ENCODE results near the gene SPTBN5.

Gene SPTBN5

DNA sequence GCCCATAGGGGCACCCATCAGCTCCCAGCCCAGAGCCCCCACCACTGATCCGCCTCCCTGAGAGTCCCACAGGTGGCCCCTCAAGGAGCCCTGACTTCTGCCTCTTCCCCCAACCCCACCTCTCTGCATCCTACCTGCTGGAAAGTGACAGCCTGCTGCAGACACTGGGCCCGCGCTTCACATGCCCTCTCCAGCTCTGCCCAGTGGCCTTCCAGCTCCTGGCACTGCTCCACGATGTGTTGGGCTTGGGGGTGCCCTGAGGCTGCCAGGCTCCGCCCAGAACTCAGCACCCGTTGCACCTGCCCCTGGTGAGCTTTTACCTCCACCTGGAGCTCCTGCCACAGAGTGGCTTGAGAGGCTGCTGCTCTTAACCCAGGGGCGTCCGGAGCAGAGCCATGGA, 20.1 kb downstream of the SPTBN5 start:
- H3K4me3 ChIP-seq (ENCODE audit: low read length): no peak overlapping the region
- no peak for DNase-seq (ENCODE audit: low read depth, low spot score)

- DNase-seq (ENCODE audit: low read depth, low spot score): no peak
- no peak overlapping the region for H3K4me3 ChIP-seq (ENCODE audit: low read length)
Observed at GRCh38 chr15:41872166-41872747, 21.6 kb downstream of the SPTBN5 start.

DNA sequence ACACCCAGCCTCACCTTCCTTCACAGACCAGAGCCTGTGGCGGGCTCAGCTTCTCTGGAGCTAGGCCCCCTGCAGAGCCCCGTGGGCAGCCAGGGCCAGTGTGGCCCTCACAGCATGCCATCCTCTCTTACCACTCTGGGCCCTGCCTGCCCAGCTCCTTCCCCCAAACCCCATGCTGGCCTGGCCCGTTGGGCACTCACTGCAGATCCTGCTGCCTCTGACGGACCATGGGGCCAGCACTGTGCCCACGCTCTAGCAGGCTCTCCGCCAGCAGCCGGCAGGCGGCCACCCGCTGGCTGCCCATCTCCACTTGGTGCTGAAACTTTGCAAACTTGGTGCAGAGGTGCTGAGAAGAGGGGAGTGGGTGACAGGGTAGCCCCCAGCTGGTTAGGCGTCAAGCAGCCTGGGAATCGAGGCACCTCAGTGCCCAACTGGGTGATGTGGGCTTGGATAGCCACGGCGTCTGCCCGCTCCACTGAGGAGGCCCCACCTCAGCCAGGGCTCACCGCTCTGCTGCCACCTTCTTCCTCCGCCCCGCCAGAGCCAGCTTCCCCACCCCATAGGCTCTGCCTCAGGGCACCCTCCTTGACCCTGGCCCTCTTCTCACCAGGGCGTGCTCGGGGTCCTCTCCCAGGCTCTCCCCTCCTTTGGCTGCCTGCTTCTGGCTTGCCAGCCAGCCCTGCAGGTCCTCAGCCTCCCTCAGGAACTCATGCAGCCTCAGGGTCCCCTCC, 22.5 kb downstream of the SPTBN5 start:
- no peak for DNase-seq (ENCODE audit: low read depth, low spot score)
- H3K4me3 ChIP-seq (ENCODE audit: low read length): no peak overlapping the region

- DNase-seq (ENCODE audit: low read depth, low spot score): peak; percentile 57
- no peak overlapping the region for H3K4me3 ChIP-seq (ENCODE audit: low read length)
Observed at GRCh38 chr15:41870689-41871081, 23.2 kb downstream of the SPTBN5 start.

- DNase-seq (ENCODE audit: low read depth, low spot score): no peak
- no peak overlapping the region for H3K4me3 ChIP-seq (ENCODE audit: low read length)
Observed at GRCh38 chr15:41869770-41870688, 23.8 kb downstream of the SPTBN5 start.

GRCh38 chr15:41868321-41868720, 25.5 kb downstream of the SPTBN5 start:
- no peak for DNase-seq (ENCODE audit: low read depth, low spot score)
- H3K4me3 ChIP-seq (ENCODE audit: low read length): no peak overlapping the region

- no peak for DNase-seq (ENCODE audit: low read depth, low spot score)
- no peak overlapping the region for H3K4me3 ChIP-seq (ENCODE audit: low read length)
Observed at GRCh38 chr15:41866872-41867579, 26.8 kb downstream of the SPTBN5 start.

- H3K4me3 ChIP-seq (ENCODE audit: low read length): no peak overlapping the region
- no peak for DNase-seq (ENCODE audit: low read depth, low spot score)
Observed at GRCh38 chr15:41866263-41866703, 27.6 kb downstream of the SPTBN5 start.

DNA sequence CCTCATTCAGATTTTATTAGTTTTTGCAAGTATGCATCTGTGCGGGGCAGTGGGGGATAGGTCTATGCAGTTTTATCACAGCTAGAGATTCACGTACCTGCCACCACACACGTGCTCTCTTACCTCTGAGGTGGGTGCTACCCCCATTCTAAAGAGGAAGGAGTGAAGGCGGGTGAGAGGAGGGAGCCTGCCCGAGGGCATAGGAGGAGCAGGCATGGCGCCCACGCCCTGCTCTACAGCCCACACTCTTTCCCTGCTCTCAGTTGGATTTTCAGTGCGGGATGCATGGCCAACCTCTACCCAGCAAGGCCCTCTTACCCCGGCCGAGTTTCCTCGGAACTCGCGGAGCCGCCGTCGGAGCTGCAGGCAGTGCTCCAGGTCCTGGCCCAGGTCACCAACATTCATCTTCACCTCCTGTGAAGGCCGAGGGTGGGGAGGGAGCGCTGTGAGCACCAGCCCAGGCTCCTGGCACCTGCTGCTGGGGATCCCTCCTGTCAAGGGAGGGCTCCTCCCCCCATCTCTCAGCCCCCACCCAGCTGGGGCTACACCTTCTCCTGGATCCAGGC, 28.3 kb downstream of the SPTBN5 start:
- H3K4me3 ChIP-seq (ENCODE audit: low read length): no peak overlapping the region
- no peak for DNase-seq (ENCODE audit: low read depth, low spot score)

DNA sequence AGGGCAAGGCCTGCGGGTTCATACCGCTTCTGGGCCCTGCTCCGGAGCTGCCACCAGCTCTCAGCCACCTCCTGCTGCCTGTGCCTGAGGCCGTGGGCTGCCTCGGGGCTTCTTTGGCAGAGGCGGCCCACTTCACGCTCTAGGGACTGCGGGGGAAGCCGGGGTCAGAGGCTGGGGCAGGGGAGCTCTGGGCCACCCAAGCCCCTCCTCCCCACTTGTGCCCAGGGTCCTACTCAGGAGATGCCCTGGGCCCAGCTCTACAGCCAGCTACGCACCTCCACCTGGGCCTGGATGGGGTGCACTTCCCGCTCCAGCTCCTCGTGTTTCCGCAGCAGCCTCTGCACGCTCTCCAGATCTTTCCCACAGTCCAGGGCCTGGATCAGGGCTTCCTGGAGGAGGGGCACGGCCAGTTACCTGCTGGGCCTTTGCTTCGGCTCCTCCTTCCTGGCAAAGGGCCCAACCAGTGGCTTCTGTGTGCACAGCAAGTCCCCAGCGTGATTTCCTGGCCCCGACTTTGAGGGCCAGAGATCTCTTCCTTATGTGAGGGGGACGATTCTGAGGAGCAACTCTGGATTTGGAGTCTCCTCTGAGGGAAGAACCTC, 31.2 kb downstream of the SPTBN5 start:
- no peak for DNase-seq (ENCODE audit: low read depth, low spot score)
- H3K4me3 ChIP-seq (ENCODE audit: low read length): no peak overlapping the region

GRCh38 chr15:41861736-41862356, 32.0 kb downstream of the SPTBN5 start:
- no peak for DNase-seq (ENCODE audit: low read depth, low spot score)

DNA sequence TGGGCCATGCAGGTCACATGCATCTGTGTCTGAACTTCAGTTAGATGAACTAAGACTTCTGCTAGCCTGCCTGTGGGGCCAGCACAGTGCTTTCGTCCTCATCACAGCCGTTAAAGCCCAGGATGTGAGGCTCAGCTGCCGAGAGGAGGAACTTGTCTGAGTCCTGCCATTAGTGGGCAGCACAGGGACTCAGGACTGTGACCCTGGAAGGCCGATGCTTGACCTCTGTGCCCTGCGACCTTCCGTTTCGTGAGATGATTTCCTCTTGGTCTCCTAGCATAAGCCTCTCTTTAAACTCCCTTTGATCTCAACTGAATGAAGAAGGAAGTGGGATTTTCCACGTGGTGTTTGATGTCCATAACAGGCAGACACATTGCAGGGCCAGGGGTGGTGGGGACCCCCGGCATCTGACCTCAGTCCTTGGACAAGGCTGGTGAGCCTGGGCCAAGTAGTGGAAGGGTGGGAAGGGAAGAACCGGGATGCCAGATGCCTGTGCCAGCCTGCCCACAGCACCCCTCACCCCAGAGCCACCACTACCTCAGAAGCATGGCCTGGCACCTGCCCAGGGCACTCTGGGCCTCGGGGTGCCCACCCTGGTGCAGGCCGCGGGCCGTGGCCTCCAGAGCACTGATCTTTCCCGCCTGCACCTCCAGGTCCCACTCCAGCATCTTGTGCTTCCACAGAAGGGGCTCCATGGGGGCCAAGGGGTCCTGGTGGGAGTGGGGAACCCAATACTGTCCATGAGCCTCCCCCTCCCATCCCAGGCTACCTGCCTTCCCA, 33.6 kb downstream of the SPTBN5 start:
- peak; percentile 14 for DNase-seq (ENCODE audit: low read depth, low spot score)
- H3K4me3 ChIP-seq (ENCODE audit: low read length): no peak overlapping the region

More at GRCh38 chr15:41861736-41862356, 32.0 kb downstream of the SPTBN5 start:
- no peak overlapping the region for H3K4me3 ChIP-seq (ENCODE audit: low read length)

GRCh38 chr15:41858756-41859155, 35.1 kb downstream of the SPTBN5 start:
- DNase-seq (ENCODE audit: low read depth, low spot score): no peak
- H3K4me3 ChIP-seq (ENCODE audit: low read length): no peak overlapping the region

DNA sequence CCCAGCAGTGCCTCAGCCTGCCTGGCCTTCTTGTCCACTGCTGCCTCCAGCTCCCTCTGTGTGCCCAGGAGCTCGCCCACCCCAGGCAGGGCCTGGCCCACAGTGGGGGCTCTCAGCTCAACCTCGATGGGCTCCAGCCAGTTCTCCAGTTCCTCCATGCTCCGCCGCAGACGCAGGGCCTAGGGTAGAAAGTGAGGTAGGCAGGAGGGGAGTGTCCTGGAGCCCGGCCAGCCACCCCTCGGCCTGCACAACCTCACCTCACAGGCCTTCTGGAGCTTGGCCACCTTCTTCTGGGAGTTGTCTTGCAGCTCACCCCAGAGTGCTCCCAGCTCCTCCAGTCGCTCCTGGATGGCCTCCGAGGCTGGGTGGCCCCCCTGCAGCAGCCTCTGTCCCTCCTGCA, 36.5 kb downstream of the SPTBN5 start:
- H3K4me3 ChIP-seq (ENCODE audit: low read length): no peak overlapping the region
- DNase-seq (ENCODE audit: low read depth, low spot score): no peak

- no peak overlapping the region for H3K4me3 ChIP-seq (ENCODE audit: low read length)
- no peak for DNase-seq (ENCODE audit: low read depth, low spot score)
Observed at GRCh38 chr15:41856716-41857115, 37.1 kb downstream of the SPTBN5 start.

DNA sequence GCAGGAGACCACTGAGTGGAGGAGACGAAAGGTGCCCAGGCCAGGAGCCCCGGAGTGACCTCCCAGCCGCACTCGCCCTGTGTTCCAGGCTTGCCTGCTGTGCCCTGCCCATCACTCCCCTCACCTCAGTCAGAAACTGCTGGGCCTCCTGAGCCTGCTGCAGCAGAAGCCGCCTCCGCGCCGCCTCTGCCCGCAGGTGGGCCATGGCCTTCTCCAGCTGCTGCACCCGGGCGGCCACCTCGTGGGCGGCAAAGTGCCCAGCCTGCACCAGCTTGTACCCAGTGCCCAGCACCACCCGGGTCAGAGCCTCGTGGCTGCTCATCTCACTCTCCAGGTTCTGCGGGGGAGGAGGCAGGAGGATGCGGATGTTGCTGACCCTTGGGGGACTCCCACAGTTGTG, 37.6 kb downstream of the SPTBN5 start:
- DNase-seq (ENCODE audit: low read depth, low spot score): no peak
- H3K4me3 ChIP-seq (ENCODE audit: low read length): no peak overlapping the region

GRCh38 chr15:41855261-41855961, 38.4 kb downstream of the SPTBN5 start:
- DNase-seq (ENCODE audit: low read depth, low spot score): no peak
- H3K4me3 ChIP-seq (ENCODE audit: low read length): no peak overlapping the region

All from Jurkat, Clone E6-1 (cell line).